HT-29 (cell line): Measurements from ENCODE around the gene TRAF3. TPM values are rescaled to one million over a fixed set of nuclear protein-coding genes. Genes with fewer than 3 reads are reported as not detected.

Experiments
- DNase-seq: peaks from one replicate; pipeline ENCODE4 v3.0.0-alpha.2; 2015; ENCODE audit warnings: low spot score
- total RNA-seq: library from RNA; depleted of rRNA; stranded (reverse); fragments of >200 nt; shearing (Covaris generic); gene quantifications from 2 replicates; pipeline ENCODE4 v1.2.3, GENCODE V29; 2014

Gene TRAF3
- total RNA-seq, 1 experiment from 2014 or later, result 8.7 TPM

GRCh38 chr14:102907303-102907844 lies 130.1 kb downstream of the TRAF3 start:
- DNase-seq, result no peak

GRCh38 chr14:102907980-102908730 lies 130.9 kb downstream of the TRAF3 start:
- DNase-seq, result no peak

- DNase-seq, result no peak
Measured at GRCh38 chr14:102908766-102909455, 131.7 kb downstream of the TRAF3 start.

GRCh38 chr14:102909462-102909861 lies 132.2 kb downstream of the TRAF3 start:
- no peak for DNase-seq

- DNase-seq, result no peak
Measured at GRCh38 chr14:102909911-102910310, 132.7 kb downstream of the TRAF3 start.

GRCh38 chr14:102910442-102910841 lies 133.2 kb downstream of the TRAF3 start:
- DNase-seq, result no peak

- no peak for DNase-seq
Measured at GRCh38 chr14:102911541-102911951, 134.3 kb downstream of the TRAF3 start.

- DNase-seq, result no peak
Measured at GRCh38 chr14:102911991-102912761, 134.9 kb downstream of the TRAF3 start.

- no peak for DNase-seq
Measured at GRCh38 chr14:102913341-102914211, 136.3 kb downstream of the TRAF3 start.

GRCh38 chr14:102914474-102915291 lies 137.4 kb downstream of the TRAF3 start:
- no peak for DNase-seq

GRCh38 chr14:102915292-102916110 lies 138.3 kb downstream of the TRAF3 start:
- DNase-seq, result no peak

- no peak for DNase-seq
Measured at GRCh38 chr14:102916347-102917055, 139.3 kb downstream of the TRAF3 start.

- DNase-seq, result no peak
Measured at GRCh38 chr14:102917056-102917385, 139.8 kb downstream of the TRAF3 start.

GRCh38 chr14:102917469-102918211 lies 140.4 kb downstream of the TRAF3 start:
- no peak for DNase-seq

GRCh38 chr14:102918438-102918837 lies 141.2 kb downstream of the TRAF3 start:
- no peak for DNase-seq

GRCh38 chr14:102920273-102920997 lies 143.2 kb downstream of the TRAF3 start:
- DNase-seq, result no peak

- DNase-seq, result no peak
Measured at GRCh38 chr14:102920998-102921304, 143.7 kb downstream of the TRAF3 start.
